ENCODE measurements around the gene PIWIL1. TPM values are rescaled to one million over a fixed set of nuclear protein-coding genes. Genes with fewer than 3 reads are reported as not detected.

The PIWIL1 gene
- total RNA-seq, 1 donor from 2014 or later: 0.08 TPM

DNA sequence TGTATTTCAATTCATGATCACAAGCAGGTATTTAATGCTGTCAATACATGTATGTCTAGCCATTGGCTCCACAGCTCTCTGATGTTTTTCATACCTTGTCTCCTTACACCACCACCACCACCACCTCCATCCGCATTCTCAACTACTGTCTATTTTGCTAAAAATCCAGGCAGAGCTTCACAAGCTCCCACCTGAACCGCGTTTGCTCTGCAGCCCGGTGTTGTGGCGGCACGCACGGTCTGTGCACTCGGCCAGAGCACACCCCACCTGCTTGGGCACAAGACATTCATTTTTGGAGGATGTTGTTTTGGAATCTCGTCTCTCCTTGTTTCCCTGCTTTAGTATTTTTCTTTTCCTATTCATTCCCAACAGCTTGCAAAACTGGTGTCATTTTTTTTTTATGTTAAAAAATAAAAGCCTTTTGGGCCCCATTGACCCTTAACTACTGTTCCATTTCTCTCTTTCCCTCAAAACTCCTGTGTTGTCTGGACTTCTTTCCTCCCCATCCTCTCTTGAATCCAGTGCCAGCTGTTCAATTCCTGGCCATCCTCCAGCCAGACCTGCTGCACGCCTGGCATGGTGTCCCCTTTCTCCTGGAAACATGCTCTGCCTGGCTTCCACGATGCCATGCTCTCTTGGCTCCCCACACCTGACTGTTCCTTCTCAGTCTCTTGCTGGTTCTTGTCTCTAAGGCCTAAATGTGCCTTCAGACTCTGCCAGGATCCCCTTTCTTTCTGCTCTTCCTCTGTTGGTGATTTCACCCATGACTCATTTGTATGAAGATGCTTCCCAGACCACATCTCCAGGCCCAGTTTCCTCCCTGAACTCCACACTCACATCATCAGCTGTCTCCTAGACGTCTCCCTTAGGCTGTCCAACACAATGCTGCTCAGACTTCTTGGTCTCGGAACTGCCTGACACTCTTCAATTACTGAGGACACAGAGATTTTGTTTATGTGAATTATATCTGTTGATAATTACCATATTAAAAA, 37.9 kb downstream of the PIWIL1 start:
- Histone ChIP-seq H3K36me3 (ENCODE audit: control insufficient read depth, insufficient read depth, low read length) (no peaks in the 10 kb centered on the region), H3K27me3 (ENCODE audit: control insufficient read depth, insufficient read depth, low read length) (no peaks in the 10 kb centered on the region), H3K4me3 (ENCODE audit: low read depth, low read length) (no peak overlapping the region)
- TF ChIP-seq, protein P1, sequence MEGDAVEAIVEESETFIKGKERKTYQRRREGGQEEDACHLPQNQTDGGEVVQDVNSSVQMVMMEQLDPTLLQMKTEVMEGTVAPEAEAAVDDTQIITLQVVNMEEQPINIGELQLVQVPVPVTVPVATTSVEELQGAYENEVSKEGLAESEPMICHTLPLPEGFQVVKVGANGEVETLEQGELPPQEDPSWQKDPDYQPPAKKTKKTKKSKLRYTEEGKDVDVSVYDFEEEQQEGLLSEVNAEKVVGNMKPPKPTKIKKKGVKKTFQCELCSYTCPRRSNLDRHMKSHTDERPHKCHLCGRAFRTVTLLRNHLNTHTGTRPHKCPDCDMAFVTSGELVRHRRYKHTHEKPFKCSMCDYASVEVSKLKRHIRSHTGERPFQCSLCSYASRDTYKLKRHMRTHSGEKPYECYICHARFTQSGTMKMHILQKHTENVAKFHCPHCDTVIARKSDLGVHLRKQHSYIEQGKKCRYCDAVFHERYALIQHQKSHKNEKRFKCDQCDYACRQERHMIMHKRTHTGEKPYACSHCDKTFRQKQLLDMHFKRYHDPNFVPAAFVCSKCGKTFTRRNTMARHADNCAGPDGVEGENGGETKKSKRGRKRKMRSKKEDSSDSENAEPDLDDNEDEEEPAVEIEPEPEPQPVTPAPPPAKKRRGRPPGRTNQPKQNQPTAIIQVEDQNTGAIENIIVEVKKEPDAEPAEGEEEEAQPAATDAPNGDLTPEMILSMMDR (IDR thresholded peaks at IDR 0.05; ENCODE audit: insufficient read depth, low read length, poor library complexity, severe bottlenecking): no peak
- no peak for DNase-seq (ENCODE audit: low read depth)

DNA sequence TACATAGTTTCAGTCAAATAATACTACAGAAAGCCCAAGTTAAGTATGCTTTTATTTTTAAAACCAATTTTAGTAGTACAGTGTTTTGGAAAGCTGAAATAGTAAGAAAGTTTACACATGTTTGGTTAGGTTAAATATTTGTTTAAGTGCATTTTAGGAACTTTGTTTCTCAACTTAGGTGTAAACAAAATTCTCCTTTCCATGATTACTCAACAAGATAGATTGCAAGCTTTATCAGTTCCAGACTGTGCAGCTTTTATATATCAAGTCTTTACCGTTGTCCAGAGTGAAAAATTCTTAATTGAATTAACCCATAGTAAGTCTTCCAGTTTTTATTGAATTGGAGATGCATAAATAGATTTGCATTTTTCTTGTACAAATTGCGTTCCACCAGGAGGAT, 45.1 kb downstream of the PIWIL1 start:
- Histone ChIP-seq H3K27me3 (ENCODE audit: control insufficient read depth, insufficient read depth, low read length) (no peaks in the 10 kb centered on the region), H3K36me3 (ENCODE audit: control insufficient read depth, insufficient read depth, low read length) (no peaks in the 10 kb centered on the region), H3K4me3 (ENCODE audit: low read depth, low read length) (no peak overlapping the region)
- no peak for DNase-seq (ENCODE audit: low read depth)
- TF ChIP-seq, protein P1 (IDR thresholded peaks at IDR 0.05; ENCODE audit: insufficient read depth, low read length, poor library complexity, severe bottlenecking): no peak

DNA sequence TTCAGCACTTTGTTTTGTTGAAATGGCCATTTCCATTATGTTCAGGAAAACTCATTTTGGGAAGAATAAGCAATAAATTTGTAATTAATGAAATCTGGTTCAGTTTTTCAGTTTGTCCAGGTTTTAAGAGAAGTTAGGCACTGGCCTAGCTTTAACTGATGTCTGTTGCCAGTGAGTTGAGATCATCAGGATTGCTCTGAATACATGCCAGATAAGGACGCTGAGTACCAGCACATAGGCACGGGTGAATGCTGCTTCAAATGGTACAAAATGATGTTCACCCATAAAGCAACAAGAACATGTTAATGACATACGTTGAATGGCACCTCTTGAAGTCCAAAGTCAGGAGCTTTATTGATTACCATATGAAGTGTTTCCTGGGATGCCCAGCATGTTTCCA, 46.5 kb downstream of the PIWIL1 start:
- no peak for DNase-seq (ENCODE audit: low read depth)
- Histone ChIP-seq H3K36me3 (ENCODE audit: control insufficient read depth, insufficient read depth, low read length) (no peaks in the 10 kb centered on the region), H3K27me3 (ENCODE audit: control insufficient read depth, insufficient read depth, low read length) (no peaks in the 10 kb centered on the region), H3K4me3 (ENCODE audit: low read depth, low read length) (no peak overlapping the region)
- TF ChIP-seq, protein P1 (IDR thresholded peaks at IDR 0.05; ENCODE audit: insufficient read depth, low read length, poor library complexity, severe bottlenecking): no peak

DNA sequence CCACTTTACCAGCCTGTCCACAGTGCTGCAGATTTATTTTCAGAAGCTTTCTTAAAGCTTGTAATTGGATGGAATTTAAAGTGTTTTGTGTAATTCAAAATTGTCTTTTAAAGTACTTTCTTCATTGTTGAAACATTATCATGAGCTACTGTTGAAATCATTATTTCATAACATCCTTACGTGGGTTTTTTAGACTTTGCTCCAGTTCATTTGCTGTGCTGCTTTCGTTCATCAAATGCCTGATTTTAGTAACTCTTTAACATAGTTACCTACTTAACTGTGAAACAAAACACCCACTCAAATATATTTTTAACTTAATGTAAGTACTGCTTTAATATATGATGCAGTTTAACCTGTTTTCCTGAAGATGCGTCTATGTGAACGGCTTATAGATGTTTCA, 47.5 kb downstream of the PIWIL1 start:
- TF ChIP-seq, protein P1 (IDR thresholded peaks at IDR 0.05; ENCODE audit: insufficient read depth, low read length, poor library complexity, severe bottlenecking): no peak
- no peak for DNase-seq (ENCODE audit: low read depth)
- Histone ChIP-seq H3K36me3 (ENCODE audit: control insufficient read depth, insufficient read depth, low read length) (no peaks in the 10 kb centered on the region), H3K27me3 (ENCODE audit: control insufficient read depth, insufficient read depth, low read length) (no peaks in the 10 kb centered on the region), H3K4me3 (ENCODE audit: low read depth, low read length) (no peak overlapping the region)

DNA sequence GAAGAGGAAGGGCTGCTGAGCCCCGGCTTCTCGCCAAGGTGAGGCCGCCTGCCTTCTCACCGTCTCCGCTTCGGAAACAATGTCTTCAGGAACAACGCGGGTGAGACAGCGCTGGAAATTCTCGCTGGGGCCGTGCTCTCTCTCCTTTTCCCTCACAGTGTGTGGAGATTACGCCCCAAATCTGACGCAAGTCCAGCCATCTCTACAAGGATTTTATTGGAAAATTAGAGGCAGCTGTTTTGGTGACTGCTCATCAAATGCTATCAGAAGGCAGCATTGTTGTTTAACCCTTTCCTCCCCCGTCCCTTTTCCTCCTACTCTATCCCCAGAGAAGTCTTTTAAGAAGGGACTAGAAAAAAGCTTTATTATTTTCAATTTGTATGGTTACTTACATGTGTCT, 53.5 kb downstream of the PIWIL1 start:
- DNase-seq (ENCODE audit: low read depth): no peak
- Histone ChIP-seq H3K27me3 (ENCODE audit: control insufficient read depth, insufficient read depth, low read length) (no peaks in the 10 kb centered on the region), H3K4me3 (ENCODE audit: low read depth, low read length) (no peak overlapping the region), H3K36me3 (ENCODE audit: control insufficient read depth, insufficient read depth, low read length) (no peaks in the 10 kb centered on the region)
- TF ChIP-seq, protein P1 (IDR thresholded peaks at IDR 0.05; ENCODE audit: insufficient read depth, low read length, poor library complexity, severe bottlenecking): no peak

All from kidney epithelial cell (primary cell).